T-cell (primary cell): ENCODE data around the gene OR2L2. TPM values are rescaled to one million over a fixed set of nuclear protein-coding genes. Genes with fewer than 3 reads are reported as not detected.

ENCODE experiments used
- ATAC-seq, 4 experiments: fragments of 200-7000 bp in 3 of 4; fragments of 150-1000 bp in 1 of 4; cut with Tn5 transposase; replicated peaks in 1 of 4; 1 replicate in 3 of 4; 2 replicates in 1 of 4; pipeline ENCODE4 v1.10.0; 2021; ENCODE audit warnings: moderate library complexity in 3 of 4, mild to moderate bottlenecking in 2 of 4, moderate number of reproducible peaks in 1 of 4
- CTCF ChIA-PET, 2 donors: fragments of 300-600 bp; sonication (Branson Sonifier 250); formaldehyde crosslinking; loops; one replicate each; lab custom pipeline; 2022; ENCODE audit warnings: antibody characterized with exemption in 2 of 2; lab: Charles Lee
- POLR2A ChIA-PET, 2 donors: fragments of 300-600 bp; sonication (Branson Sonifier 250); formaldehyde crosslinking; loops; one replicate each; lab custom pipeline; 2022; ENCODE audit warnings: antibody characterized with exemption in 2 of 2; lab: Charles Lee
- DNase-seq, 35 experiments: peaks; one replicate each; pipeline versions ENCODE4 v3.0.0 to v3.0.0-alpha.2; 2013 to 2023
- H3K27ac ChIP-seq: one replicate; pipeline ENCODE4 v1.5.1; 2013; ENCODE audit warnings: low read length
- H3K27me3 ChIP-seq, 2 experiments: replicated peaks in 1 of 2; 1 replicate in 1 of 2; 2 replicates in 1 of 2; pipeline versions ENCODE4 v1.6.1 to v1.7.0; 2013; ENCODE audit warnings: low read length in 1 of 2, mixed read lengths in 1 of 2; ENCODE audit not compliant: control insufficient read depth in 2 of 2, insufficient read depth in 2 of 2; ENCODE audit errors: extremely low read depth in 1 of 2
- H3K36me3 ChIP-seq, 2 donors: 1 replicate in 1 of 2; 2 replicates in 1 of 2; pipeline versions ENCODE4 v1.6.1 to v1.7.0; 2013; ENCODE audit warnings: low read length in 1 of 2; ENCODE audit not compliant: control insufficient read depth in 2 of 2, insufficient read depth in 1 of 2; ENCODE audit errors: extremely low read depth in 1 of 2
- H3K4me1 ChIP-seq, 2 experiments: 1 replicate in 1 of 2; 2 replicates in 1 of 2; pipeline versions ENCODE4 v1.6.1 to v1.7.0; 2013; ENCODE audit warnings: low read length in 2 of 2, mixed read lengths in 1 of 2; ENCODE audit not compliant: insufficient read depth in 2 of 2, control insufficient read depth in 1 of 2; ENCODE audit errors: extremely low read depth in 1 of 2
- H3K4me3 ChIP-seq, 2 donors: 1 replicate in 1 of 2; 2 replicates in 1 of 2; pipeline versions ENCODE4 v1.5.1 to v1.7.0; 2013; ENCODE audit warnings: mild to moderate bottlenecking in 2 of 2, low read length in 1 of 2, moderate library complexity in 1 of 2; ENCODE audit not compliant: control insufficient read depth in 1 of 2; ENCODE audit errors: extremely low read depth in 1 of 2
- H3K9me3 ChIP-seq: 2 replicates; pipeline ENCODE4 v1.7.0; 2013
- H3K27ac Mint-ChIP-seq, 2 donors: one replicate each; pipeline ENCODE4 v1.8.0; 2020 to 2021; ENCODE audit warnings: mild to moderate bottlenecking in 2 of 2, mixed read lengths in 2 of 2
- H3K27me3 Mint-ChIP-seq, 2 donors: one replicate each; pipeline ENCODE4 v1.8.0; 2021 to 2022; ENCODE audit warnings: mixed read lengths in 2 of 2
- H3K36me3 Mint-ChIP-seq: one replicate; pipeline ENCODE4 v1.8.0; 2021; ENCODE audit warnings: mixed read lengths
- H3K4me1 Mint-ChIP-seq, 3 donors: one replicate each; pipeline ENCODE4 v1.8.0; 2020 to 2022; ENCODE audit warnings: mixed read lengths in 3 of 3, mild to moderate bottlenecking in 1 of 3
- H3K4me3 Mint-ChIP-seq, 3 donors: one replicate each; pipeline ENCODE4 v1.8.0; 2020 to 2022; ENCODE audit warnings: mild to moderate bottlenecking in 3 of 3, mixed read lengths in 3 of 3, moderate library complexity in 3 of 3
- H3K9me3 Mint-ChIP-seq, 3 donors: one replicate each; pipeline ENCODE4 v1.8.0; 2020 to 2022; ENCODE audit warnings: mixed read lengths in 3 of 3
- WGBS: methylation state at CpG from one replicate; pipeline ENCODE4 v1.1.5; 2013; ENCODE audit warnings: missing lambda C conversion rate; ENCODE audit not compliant: insufficient coverage; 5-methylcytosine and 5-hydroxymethylcytosine counted together
- total RNA-seq, 35 experiments: library from RNA in 6 of 35; stranded (reverse) in 6 of 35; fragments of 120-200 nt in 1 of 35; gene quantifications; one replicate each; pipeline versions ENCODE4 v1.2.1 to v1.2.4 and lab custom pipeline; 2013 to 2026

The OR2L2 gene, protein sequence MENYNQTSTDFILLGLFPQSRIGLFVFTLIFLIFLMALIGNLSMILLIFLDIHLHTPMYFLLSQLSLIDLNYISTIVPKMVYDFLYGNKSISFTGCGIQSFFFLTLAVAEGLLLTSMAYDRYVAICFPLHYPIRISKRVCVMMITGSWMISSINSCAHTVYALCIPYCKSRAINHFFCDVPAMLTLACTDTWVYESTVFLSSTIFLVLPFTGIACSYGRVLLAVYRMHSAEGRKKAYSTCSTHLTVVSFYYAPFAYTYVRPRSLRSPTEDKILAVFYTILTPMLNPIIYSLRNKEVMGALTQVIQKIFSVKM
- total RNA-seq: under 1 TPM; 0.06 to 0.43 (median 0.09) TPM
- total RNA-seq (2013): 0.18 TPM
- 0 to 0.15 (median 0) reads per million in 29 experiments for total RNA-seq (lab: John Stamatoyannopoulos, UW)

- ChIA-PET POLR2A (no interaction called here), CTCF (no interaction called here)
- no peaks in the 10 kb centered on the region for H3K36me3 ChIP-seq
- no peaks in the 10 kb centered on the region for H3K4me1 ChIP-seq
- Mint-ChIP-seq H3K27ac (no peak within 1 kb of the TSS), H3K36me3 (no peaks in the 10 kb centered on the region), H3K4me3 (no peak within 1 kb of the TSS), H3K27me3 (no peaks in the 10 kb centered on the region), H3K9me3 (peaks cover 0 to 28% (median 20%) of the 10 kb centered on the region in 3 donors), H3K4me1 (no peaks in the 10 kb centered on the region)
- H3K27me3 ChIP-seq: no peaks in the 10 kb centered on the region
- H3K9me3 ChIP-seq: no peaks in the 10 kb centered on the region
- no peak for DNase-seq
- H3K4me3 ChIP-seq: no peak within 1 kb of the TSS
- no peak for ATAC-seq
- no CpG with 5 or more reads among the region's 2 CpGs for WGBS
- H3K27ac ChIP-seq: no peak within 1 kb of the TSS
Observed at GRCh38 chr1:248029770-248030169, at the start of gene OR2L2. TSS of gene OR2L2 (plus strand) at chr1:248030070. CDS start at chr1:248038268, 8,198 bp downstream.

DNA sequence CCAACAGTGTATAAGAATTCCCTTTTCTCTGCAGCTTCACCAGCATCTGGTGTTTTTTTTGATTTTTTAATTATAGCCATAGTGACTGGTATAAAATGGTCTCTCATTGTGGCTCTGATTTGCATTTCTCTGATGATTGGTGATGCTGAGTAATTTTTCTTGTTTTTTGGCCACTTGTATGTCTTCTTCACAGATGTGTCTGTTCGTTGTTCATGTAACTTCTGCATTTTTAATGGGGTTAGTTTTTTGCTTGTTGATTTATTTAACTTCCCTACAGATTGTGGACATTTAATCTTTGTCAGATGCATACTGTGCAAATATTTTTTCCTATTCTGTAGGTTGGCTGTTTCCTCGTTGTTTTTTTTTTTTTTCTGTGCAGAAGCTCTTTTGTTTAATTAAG lies 36.9 kb upstream of the OR2L2 start:
- Mint-ChIP-seq H3K27ac (no peak overlapping the region), H3K9me3 (peaks cover 0 to 11% (median 2%) of the 10 kb centered on the region in 3 donors), H3K4me1 (no peaks in the 10 kb centered on the region), H3K27me3 (no peaks in the 10 kb centered on the region), H3K36me3 (no peaks in the 10 kb centered on the region), H3K4me3 (no peak overlapping the region)
- ATAC-seq (no peak), DNase-seq (no peak)
- no peaks in the 10 kb centered on the region for H3K4me1 ChIP-seq
- H3K36me3 ChIP-seq: no peaks in the 10 kb centered on the region
- H3K9me3 ChIP-seq: no peaks in the 10 kb centered on the region
- POLR2A ChIA-PET: no interaction called here
- H3K27ac ChIP-seq: no peak overlapping the region
- CTCF ChIA-PET: interaction anchor here in 1 of 2 donors (0.6 kb wide), 1 partner anchor 103 kb away, joined by 4 read pairs; no protein-coding TSS in a partner anchor
- no peaks in the 10 kb centered on the region for H3K27me3 ChIP-seq
- WGBS: 0% methylated on average over 1 of the region's 2 CpGs
- H3K4me3 ChIP-seq: no peak overlapping the region

DNA sequence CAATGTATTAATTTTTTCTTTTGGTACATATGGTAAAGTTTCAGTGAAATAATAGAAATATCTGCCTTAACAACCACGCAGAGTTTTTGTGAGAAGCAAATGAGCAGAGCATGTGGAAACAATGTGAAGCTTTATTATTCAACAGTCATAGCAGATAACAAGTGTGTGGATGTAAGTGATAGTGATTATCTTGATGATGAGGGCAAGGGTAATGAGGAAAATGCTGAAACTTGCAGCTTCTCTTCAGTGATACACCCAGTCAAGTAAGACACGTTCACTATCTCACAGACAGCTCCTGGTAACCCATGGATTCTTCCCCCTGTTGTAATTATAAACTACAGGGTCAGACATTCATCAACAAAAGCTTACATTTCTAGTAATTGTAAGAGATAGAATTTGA lies 31.1 kb upstream of the OR2L2 start:
- Histone ChIP-seq H3K9me3 (no peaks in the 10 kb centered on the region), H3K4me3 (no peak overlapping the region), H3K36me3 (no peaks in the 10 kb centered on the region), H3K27me3 (no peaks in the 10 kb centered on the region), H3K4me1 (no peaks in the 10 kb centered on the region), H3K27ac (no peak overlapping the region)
- no peak overlapping the region for H3K27ac Mint-ChIP-seq
- H3K27me3 Mint-ChIP-seq: no peaks in the 10 kb centered on the region
- H3K4me3 Mint-ChIP-seq: no peak overlapping the region
- no peak for ATAC-seq
- peaks cover 2 to 13% (median 8%) of the 10 kb centered on the region in 3 donors for H3K9me3 Mint-ChIP-seq
- no CpG with 5 or more reads among the region's 2 CpGs for WGBS
- ChIA-PET CTCF (interaction anchor here in 1 of 2 donors (0.6 kb wide), 1 partner anchor 455 kb away, joined by 3 read pairs; no protein-coding TSS in a partner anchor), POLR2A (interaction anchor here in 1 of 2 donors (0.6 kb wide), 1 partner anchor 9 kb away, joined by 3 read pairs; no protein-coding TSS in a partner anchor)
- no peak for DNase-seq
- H3K36me3 Mint-ChIP-seq: no peaks in the 10 kb centered on the region
- no peaks in the 10 kb centered on the region for H3K4me1 Mint-ChIP-seq

- H3K36me3 Mint-ChIP-seq: no peaks in the 10 kb centered on the region
- H3K4me1 ChIP-seq: no peaks in the 10 kb centered on the region
- DNase-seq (no peak), ATAC-seq (no peak)
- no peak overlapping the region for H3K4me3 Mint-ChIP-seq
- no peak overlapping the region for H3K27ac ChIP-seq
- ChIA-PET POLR2A (no interaction called here), CTCF (no interaction called here)
- H3K9me3 Mint-ChIP-seq: peaks cover 2 to 11% (median 8%) of the 10 kb centered on the region in 3 donors
- H3K27ac Mint-ChIP-seq: no peak overlapping the region
- no peaks in the 10 kb centered on the region for H3K9me3 ChIP-seq
- H3K27me3 Mint-ChIP-seq: no peaks in the 10 kb centered on the region
- H3K4me1 Mint-ChIP-seq: no peaks in the 10 kb centered on the region
- no peaks in the 10 kb centered on the region for H3K36me3 ChIP-seq
- no peaks in the 10 kb centered on the region for H3K27me3 ChIP-seq
- H3K4me3 ChIP-seq: no peak overlapping the region
- WGBS: no CpG with 5 or more reads among the region's 1 CpG
Observed at GRCh38 chr1:248000169-248000568, 29.7 kb upstream of the OR2L2 start.

DNA sequence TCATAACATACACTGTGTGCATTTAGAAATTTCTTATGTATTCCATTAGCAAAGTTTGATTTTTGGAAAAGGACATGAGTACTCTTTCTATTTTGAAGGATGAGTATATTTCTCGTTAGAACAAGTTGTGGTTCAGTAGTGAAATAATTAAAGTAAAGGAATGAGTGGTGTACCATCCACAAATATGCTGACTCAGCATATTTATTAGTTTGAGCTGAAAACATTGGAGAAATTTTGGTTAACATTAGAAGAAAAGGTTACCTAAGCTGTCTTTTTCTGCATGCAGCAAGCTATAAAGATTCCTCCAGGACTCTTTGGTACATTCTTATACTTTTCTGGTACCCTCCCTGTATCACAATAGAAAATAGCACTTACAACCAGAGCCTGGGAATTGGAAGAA lies 22.1 kb upstream of the OR2L2 start:
- no CpG with 5 or more reads among the region's 1 CpG for WGBS
- no peaks in the 10 kb centered on the region for H3K36me3 ChIP-seq
- CTCF ChIA-PET: interaction anchor here in 1 of 2 donors (0.5 kb wide), 1 partner anchor 166 kb away, joined by 4 read pairs; no protein-coding TSS in a partner anchor
- H3K4me1 ChIP-seq: no peaks in the 10 kb centered on the region
- no peak overlapping the region for H3K4me3 ChIP-seq
- Mint-ChIP-seq H3K27me3 (no peaks in the 10 kb centered on the region), H3K9me3 (peaks cover 34 to 41% (median 37%) of the 10 kb centered on the region in 3 donors), H3K27ac (no peak overlapping the region), H3K4me3 (no peak overlapping the region), H3K4me1 (no peaks in the 10 kb centered on the region), H3K36me3 (no peaks in the 10 kb centered on the region)
- no peaks in the 10 kb centered on the region for H3K9me3 ChIP-seq
- H3K27ac ChIP-seq: no peak overlapping the region
- no peaks in the 10 kb centered on the region for H3K27me3 ChIP-seq
- POLR2A ChIA-PET: interaction anchor here in 1 of 2 donors (0.6 kb wide), 1 partner anchor 9 kb away, joined by 3 read pairs; no protein-coding TSS in a partner anchor
- ATAC-seq (no peak), DNase-seq (no peak)

DNA sequence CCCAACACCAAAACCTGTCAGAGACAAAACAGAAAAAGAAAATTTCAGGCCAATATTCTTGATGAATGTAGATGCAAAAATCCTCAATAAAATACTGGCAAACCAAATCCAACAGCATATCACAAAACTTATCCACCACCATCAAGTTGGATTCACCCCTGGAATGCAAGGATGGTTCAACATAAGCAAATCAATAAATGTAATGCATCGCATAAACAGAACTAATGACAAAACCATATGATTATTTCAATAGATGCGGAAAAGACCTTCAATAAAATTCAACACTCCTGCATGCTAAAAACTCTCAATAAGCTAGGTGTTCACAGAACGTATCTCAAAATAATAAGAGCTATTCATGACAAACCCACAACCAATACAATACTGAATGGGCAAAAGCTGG lies 20.2 kb upstream of the OR2L2 start:
- ChIA-PET POLR2A (interaction anchor here in 1 of 2 donors (0.6 kb wide), 1 partner anchor 12 kb away, joined by 4 read pairs; no protein-coding TSS in a partner anchor), CTCF (no interaction called here)
- Mint-ChIP-seq H3K4me3 (no peak overlapping the region), H3K36me3 (no peaks in the 10 kb centered on the region), H3K27ac (no peak overlapping the region), H3K9me3 (peaks cover 23 to 37% (median 32%) of the 10 kb centered on the region in 3 donors), H3K4me1 (no peaks in the 10 kb centered on the region), H3K27me3 (no peaks in the 10 kb centered on the region)
- Histone ChIP-seq H3K27ac (no peak overlapping the region), H3K4me1 (no peaks in the 10 kb centered on the region), H3K9me3 (no peaks in the 10 kb centered on the region), H3K36me3 (no peaks in the 10 kb centered on the region), H3K27me3 (no peaks in the 10 kb centered on the region), H3K4me3 (no peak overlapping the region)
- DNase-seq: no peak
- no CpG with 5 or more reads among the region's 3 CpGs for WGBS
- ATAC-seq: no peak
